ENCODE data around the gene ALMS1. TPM values are rescaled to one million over a fixed set of nuclear protein-coding genes. Genes with fewer than 3 reads are reported as not detected.
A peak's percentile ranks its signal among the peaks of the same experiment; 100 is the strongest.

The ALMS1 gene
- total and polyA plus RNA-seq, 4 donors: 7.2 to 58.0 (median 20.5) TPM

DNA sequence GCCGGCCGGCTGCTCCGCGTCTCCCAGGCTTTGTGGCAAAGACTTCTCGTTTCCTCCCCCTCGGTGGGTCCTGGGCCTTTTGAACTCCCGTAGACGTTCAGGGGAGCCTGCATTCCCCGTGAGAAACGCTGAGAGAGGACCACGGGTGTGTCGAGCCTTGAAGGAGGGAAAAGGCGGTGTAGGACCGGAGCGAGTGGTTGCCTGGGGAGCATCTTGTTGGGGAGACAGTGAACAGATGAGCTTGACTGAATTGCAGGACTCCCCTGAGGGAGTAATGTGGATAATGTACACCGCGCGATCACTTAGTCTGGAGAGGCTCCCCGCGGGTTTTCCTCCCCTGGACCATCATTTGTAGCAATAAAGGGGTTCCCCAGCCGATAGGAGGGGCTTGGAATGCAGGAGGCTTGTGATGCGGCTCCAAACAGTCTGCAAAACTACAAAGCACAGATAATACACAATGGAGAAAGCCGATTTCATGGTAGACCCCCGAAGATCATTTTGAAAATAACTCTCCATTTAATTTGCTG, 769 bp downstream of the ALMS1 start:
- TF ChIP-seq, protein P1, sequence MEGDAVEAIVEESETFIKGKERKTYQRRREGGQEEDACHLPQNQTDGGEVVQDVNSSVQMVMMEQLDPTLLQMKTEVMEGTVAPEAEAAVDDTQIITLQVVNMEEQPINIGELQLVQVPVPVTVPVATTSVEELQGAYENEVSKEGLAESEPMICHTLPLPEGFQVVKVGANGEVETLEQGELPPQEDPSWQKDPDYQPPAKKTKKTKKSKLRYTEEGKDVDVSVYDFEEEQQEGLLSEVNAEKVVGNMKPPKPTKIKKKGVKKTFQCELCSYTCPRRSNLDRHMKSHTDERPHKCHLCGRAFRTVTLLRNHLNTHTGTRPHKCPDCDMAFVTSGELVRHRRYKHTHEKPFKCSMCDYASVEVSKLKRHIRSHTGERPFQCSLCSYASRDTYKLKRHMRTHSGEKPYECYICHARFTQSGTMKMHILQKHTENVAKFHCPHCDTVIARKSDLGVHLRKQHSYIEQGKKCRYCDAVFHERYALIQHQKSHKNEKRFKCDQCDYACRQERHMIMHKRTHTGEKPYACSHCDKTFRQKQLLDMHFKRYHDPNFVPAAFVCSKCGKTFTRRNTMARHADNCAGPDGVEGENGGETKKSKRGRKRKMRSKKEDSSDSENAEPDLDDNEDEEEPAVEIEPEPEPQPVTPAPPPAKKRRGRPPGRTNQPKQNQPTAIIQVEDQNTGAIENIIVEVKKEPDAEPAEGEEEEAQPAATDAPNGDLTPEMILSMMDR (IDR thresholded peaks at IDR 0.05; ENCODE audit: control extremely low read depth, extremely low read depth): no peak
- 0% methylated on average over 24 of the region's 24 CpGs for WGBS, 2 donors
- peaks cover 0 to 1% (median 0%) of the 10 kb centered on the region in 4 donors for H3K36me3 ChIP-seq (ENCODE audit: control insufficient read depth in 4 of 4, insufficient read depth in 4 of 4, low read length in 4 of 4)
- peaks cover 0 to 9% (median 2%) of the 10 kb centered on the region in 3 donors for H3K27me3 ChIP-seq (ENCODE audit: control insufficient read depth in 3 of 3, insufficient read depth in 3 of 3, low read length in 2 of 3)
- H3K4me3 ChIP-seq: peak overlapping the region; percentile 69
- peaks cover 1 to 17% (median 8%) of the 10 kb centered on the region in 5 donors for H3K4me1 ChIP-seq (ENCODE audit: control insufficient read depth in 5 of 5, insufficient read depth in 5 of 5, low read length in 5 of 5)
- DNase-seq (no peak), ATAC-seq (ENCODE audit: insufficient read depth, low FRiP score) (no peak)
- H3K9me3 ChIP-seq (ENCODE audit: control insufficient read depth in 4 of 4, insufficient read depth in 3 of 4, low read length in 3 of 4): no peaks in the 10 kb centered on the region
- H3K9ac ChIP-seq (ENCODE audit: insufficient read depth in 1 of 2, low read length in 2 of 2): peak overlapping the region; percentile 70 to 94
- peak overlapping the region; percentile 88 to 93 for H3K27ac ChIP-seq (ENCODE audit: low read depth in 1 of 2, low read length in 1 of 2)

DNA sequence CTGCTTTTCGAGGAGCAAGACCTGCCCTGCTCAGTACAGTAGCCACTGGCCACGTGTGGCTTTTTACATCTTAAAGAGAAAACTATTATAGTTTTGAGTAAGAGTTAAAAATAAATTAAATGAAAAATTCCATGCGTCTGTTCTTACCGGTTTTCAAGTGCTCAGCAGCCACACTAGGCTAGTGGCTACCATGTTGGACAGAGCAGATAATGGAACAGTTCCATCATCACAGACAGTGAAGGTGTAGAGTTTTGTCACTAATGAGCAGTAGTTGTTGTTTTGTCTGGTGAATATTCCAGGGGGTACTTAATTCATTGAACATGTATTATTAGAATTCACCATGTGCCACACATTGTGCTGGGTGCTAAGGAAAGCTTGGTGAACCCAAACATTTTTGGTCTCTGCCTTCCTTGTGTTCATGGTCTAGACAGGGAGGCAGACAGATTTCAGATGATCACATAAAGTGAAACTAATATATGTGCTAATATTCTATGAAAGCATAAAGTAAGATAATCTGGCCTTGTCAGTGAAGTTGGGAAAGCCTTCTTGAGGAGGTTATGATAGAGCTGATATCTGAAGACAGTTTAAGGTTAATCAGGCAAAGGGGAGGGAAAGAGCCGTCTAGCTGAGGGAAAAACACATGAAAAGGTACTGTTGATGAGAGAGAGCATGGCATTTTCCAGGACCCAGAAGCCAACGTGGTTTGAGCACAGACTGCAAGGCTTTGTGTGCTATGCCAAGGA, 1.4 kb downstream of the ALMS1 start:
- TF ChIP-seq, protein P1 (IDR thresholded peaks at IDR 0.05; ENCODE audit: control extremely low read depth, extremely low read depth): no peak
- peaks cover 0 to 9% (median 0%) of the 10 kb centered on the region in 3 donors for H3K27me3 ChIP-seq (ENCODE audit: control insufficient read depth in 3 of 3, insufficient read depth in 3 of 3, low read length in 2 of 3)
- DNase-seq (peak in 2 of 3 donors; percentile 3 to 4), ATAC-seq (ENCODE audit: insufficient read depth, low FRiP score) (no peak)
- no peak overlapping the region for H3K27ac ChIP-seq (ENCODE audit: low read depth in 1 of 2, low read length in 1 of 2)
- no peaks in the 10 kb centered on the region for H3K9me3 ChIP-seq (ENCODE audit: control insufficient read depth in 4 of 4, insufficient read depth in 3 of 4, low read length in 3 of 4)
- H3K4me3 ChIP-seq: no peak overlapping the region
- 32 to 33% methylated on average over 6 of the region's 6 CpGs for WGBS, 2 donors
- peaks cover 1 to 17% (median 8%) of the 10 kb centered on the region in 5 donors for H3K4me1 ChIP-seq (ENCODE audit: control insufficient read depth in 5 of 5, insufficient read depth in 5 of 5, low read length in 5 of 5)
- H3K36me3 ChIP-seq (ENCODE audit: control insufficient read depth in 4 of 4, insufficient read depth in 4 of 4, low read length in 4 of 4): peaks cover 0 to 1% (median 0%) of the 10 kb centered on the region in 4 donors
- H3K9ac ChIP-seq (ENCODE audit: insufficient read depth in 1 of 2, low read length in 2 of 2): peak overlapping the region; percentile 70 to 94

DNA sequence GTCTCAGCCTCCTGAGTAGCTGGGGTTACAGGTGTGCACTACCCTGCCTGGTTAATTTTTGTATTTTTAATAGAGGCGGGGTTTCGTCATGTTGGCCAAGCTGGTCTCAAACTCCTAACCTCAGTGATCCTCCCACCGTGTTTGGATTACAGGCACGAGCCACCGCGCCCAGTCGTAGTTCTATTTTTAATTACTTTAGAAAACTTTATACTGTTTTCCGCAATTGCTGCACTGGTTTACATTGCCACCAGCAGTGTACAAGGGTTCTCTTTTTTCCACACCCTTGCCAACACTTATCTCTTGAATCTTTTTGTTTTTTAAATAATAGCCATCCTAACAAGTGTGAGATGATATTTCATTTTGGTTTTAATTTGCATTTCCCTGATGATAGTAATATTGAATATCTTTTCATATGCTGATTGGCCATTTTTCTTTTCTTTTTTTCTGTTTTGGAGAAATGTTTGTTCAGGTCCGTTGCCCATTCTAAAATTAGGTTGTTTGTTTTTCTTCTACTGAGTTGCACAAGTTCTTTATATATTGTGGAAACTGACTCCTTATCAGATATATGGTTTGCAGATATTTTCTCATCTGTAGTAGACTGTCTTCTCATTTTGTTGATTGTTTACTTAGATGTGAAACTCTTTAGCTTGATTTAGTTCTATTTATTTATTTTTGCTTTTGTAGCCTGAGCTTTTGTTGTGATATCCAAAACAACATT, 16.9 kb downstream of the ALMS1 start:
- Histone ChIP-seq H3K4me1 (ENCODE audit: control insufficient read depth in 5 of 5, insufficient read depth in 5 of 5, low read length in 5 of 5) (peaks cover 0 to 2% (median 0%) of the 10 kb centered on the region in 5 donors), H3K36me3 (ENCODE audit: control insufficient read depth in 4 of 4, insufficient read depth in 4 of 4, low read length in 4 of 4) (peaks cover 2 to 7% (median 2%) of the 10 kb centered on the region in 4 donors), H3K27me3 (ENCODE audit: control insufficient read depth in 3 of 3, insufficient read depth in 3 of 3, low read length in 2 of 3) (no peaks in the 10 kb centered on the region), H3K27ac (ENCODE audit: low read depth in 1 of 2, low read length in 1 of 2) (no peak overlapping the region), H3K9me3 (ENCODE audit: control insufficient read depth in 4 of 4, insufficient read depth in 3 of 4, low read length in 3 of 4) (peaks cover 2 to 6% (median 3%) of the 10 kb centered on the region in 4 donors), H3K4me3 (no peak overlapping the region), H3K9ac (ENCODE audit: insufficient read depth in 1 of 2, low read length in 2 of 2) (no peak overlapping the region)
- ATAC-seq (ENCODE audit: insufficient read depth, low FRiP score): no peak
- no peak for DNase-seq
- 91 to 94% methylated on average over 9 of the region's 9 CpGs for WGBS, 2 donors
- TF ChIP-seq, protein P1 (IDR thresholded peaks at IDR 0.05; ENCODE audit: control extremely low read depth, extremely low read depth): no peak
